Left ventricle myocardium inferior (tissue), 1 donor: ENCODE results near the gene RFC5. TPM values are rescaled to one million over a fixed set of nuclear protein-coding genes. Genes with fewer than 3 reads are reported as not detected.
"Not testable (repeated sequence)": the region's sequence is repeated elsewhere in the genome, so short reads cannot be mapped to it uniquely, and the experiment has no call there.

ENCODE experiments used
- DNase-seq: peaks from one replicate; pipeline ENCODE4 v3.0.0-alpha.2; 2020
- H3K27ac ChIP-seq: fragments of 200-600 bp; replicated peaks from 2 replicates; pipeline ENCODE4 v1.8.0; 2021
- H3K27me3 ChIP-seq: fragments of 200-600 bp; 2 replicates; pipeline ENCODE4 v1.8.0; 2021; ENCODE audit warnings: low read depth
- H3K36me3 ChIP-seq: fragments of 200-600 bp; 2 replicates; pipeline ENCODE4 v1.8.0; 2021
- H3K4me1 ChIP-seq: fragments of 200-600 bp; 2 replicates; pipeline ENCODE4 v1.8.0; 2021
- H3K4me3 ChIP-seq: fragments of 200-600 bp; 2 replicates; pipeline ENCODE4 v1.8.0; 2021; ENCODE audit warnings: mild to moderate bottlenecking, moderate library complexity
- H3K9me3 ChIP-seq: fragments of 200-600 bp; replicated peaks from 2 replicates; pipeline ENCODE4 v1.8.0; 2021
- CTCF ChIP-seq: fragments of 200-600 bp; IDR thresholded peaks from 2 replicates; pipeline ENCODE4 v1.8.0; 2021; ENCODE audit warnings: antibody characterized with exemption, mild to moderate bottlenecking, borderline replicate concordance
- intact Hi-C: fragments of 100-400 bp; cut with micrococcal nuclease; formaldehyde crosslinking; loops from one replicate; pipeline ENCODE4 v1.11.0; 2022
- total RNA-seq: library from RNA; stranded (reverse); fragmentation: NEBNext Ultra II Directional; extraction: Animal tissue kit (Norgen Biotek cat#: 25700); gene quantifications from one replicate; pipeline ENCODE4 v1.2.1, GENCODE V29; 2021
- donor health status: DM: no; HTN: yes; CAD: no; lungs with severe emphysema.

RFC5 gene
- total RNA-seq, 1 donor from 2014 or later: 4.4 TPM

DNA sequence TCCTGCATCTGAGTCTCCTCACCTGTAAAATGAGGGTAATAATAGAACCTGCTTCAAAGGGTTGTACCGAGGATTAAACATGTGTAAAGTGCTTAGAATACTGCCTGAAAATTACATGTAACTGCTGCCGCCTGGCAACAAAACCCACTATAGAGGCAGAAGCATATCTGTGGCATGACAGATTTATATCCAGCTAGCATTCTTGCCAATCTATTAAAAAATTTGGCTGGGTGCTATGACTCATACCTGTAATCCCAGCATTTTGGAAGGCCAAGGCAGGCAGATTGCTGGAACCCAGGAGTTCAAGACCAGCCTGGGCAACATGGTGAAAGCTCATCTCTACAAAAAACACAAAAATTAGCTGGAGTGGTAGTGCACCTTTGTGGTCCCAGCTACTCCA lies 31.3 kb upstream of the RFC5 start:
- no peak for DNase-seq
- Histone ChIP-seq H3K4me1 (no peaks in the 10 kb centered on the region), H3K4me3 (no peak overlapping the region), H3K36me3 (no peaks in the 10 kb centered on the region), H3K27me3 (peaks cover 44% of the 10 kb centered on the region), H3K27ac (no peak overlapping the region), H3K9me3 (peaks cover 3% of the 10 kb centered on the region)
- intact Hi-C loops: no loop called here
- TF ChIP-seq CTCF: no peak

GRCh38 chr12:117986705-117987469 lies 29.6 kb upstream of the RFC5 start:
- no peak for DNase-seq
- Histone ChIP-seq H3K4me3 (no peak overlapping the region), H3K4me1 (no peaks in the 10 kb centered on the region), H3K27ac (no peak overlapping the region), H3K36me3 (no peaks in the 10 kb centered on the region), H3K9me3 (peaks cover 3% of the 10 kb centered on the region), H3K27me3 (peaks cover 39% of the 10 kb centered on the region)
- intact Hi-C loops: no loop called here
- TF ChIP-seq CTCF: no peak

DNA sequence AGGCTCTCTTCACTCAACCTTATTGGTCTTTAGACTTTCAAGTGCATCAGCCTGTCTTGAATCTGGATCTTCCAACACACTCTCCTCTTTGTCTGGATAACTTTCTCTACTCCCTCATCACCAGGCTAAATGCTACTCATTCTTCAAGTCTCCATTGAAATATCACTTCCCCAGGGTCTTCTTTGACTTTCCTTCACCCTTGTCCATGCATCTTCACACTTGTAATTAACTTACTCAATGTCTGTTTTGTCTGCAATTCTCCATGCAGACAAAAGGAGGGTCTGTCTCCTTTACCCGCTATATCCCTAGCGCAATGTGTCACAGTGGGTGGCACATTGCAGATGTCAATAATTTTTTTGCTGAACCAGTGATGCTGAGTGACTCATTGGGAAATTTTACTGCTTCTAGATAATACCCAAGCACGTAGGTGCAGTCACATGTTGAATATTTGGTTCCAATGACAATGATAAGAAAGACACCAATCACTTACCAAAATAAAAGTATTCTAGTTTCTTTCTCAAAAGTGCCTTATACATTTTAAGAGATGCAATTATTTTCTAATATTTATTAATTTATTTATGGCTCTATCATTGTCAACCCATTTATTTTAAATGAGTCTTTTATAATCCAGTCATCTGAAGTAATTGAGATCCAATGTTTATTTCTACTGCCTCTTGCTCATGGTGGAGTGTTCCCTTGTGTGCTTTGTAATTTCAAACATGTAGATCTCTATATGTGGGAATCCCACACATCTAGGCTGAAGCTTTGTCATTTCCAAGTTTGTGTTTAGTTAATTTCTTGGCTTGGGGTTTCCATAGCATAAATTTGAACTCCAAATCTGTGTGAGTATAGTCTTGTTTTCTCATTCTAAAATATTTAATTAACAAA lies 21.7 kb upstream of the RFC5 start:
- Histone ChIP-seq H3K27ac (no peak overlapping the region), H3K36me3 (no peaks in the 10 kb centered on the region), H3K4me1 (no peaks in the 10 kb centered on the region), H3K9me3 (peaks cover 16% of the 10 kb centered on the region), H3K4me3 (no peak overlapping the region), H3K27me3 (peaks cover 22% of the 10 kb centered on the region)
- intact Hi-C loops: no loop called here
- DNase-seq: no peak
- no peak for TF ChIP-seq CTCF

DNA sequence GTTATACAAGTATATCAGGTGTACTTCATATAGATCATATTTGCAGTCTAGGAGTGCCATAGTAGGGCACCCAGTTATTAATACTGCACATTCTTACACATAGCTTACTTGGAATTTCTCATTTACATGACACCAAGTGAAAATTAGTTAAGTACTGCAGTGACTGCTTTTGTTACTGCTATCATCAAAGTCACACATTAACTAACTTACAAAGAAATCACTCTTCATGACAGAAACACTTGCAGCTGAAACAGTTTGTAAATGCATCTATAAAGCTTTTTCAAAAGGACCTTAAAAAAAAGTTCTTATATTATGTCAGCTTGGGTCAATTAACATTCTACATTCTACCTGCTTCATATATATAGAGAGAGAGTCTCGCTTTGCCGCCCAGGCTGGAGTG lies 17.8 kb upstream of the RFC5 start:
- Histone ChIP-seq H3K27me3 (peaks cover 18% of the 10 kb centered on the region), H3K9me3 (peaks cover 16% of the 10 kb centered on the region), H3K27ac (no peak overlapping the region), H3K4me3 (no peak overlapping the region), H3K36me3 (no peaks in the 10 kb centered on the region), H3K4me1 (no peaks in the 10 kb centered on the region)
- TF ChIP-seq CTCF: no peak
- no peak for DNase-seq
- intact Hi-C loops: no loop called here

DNA sequence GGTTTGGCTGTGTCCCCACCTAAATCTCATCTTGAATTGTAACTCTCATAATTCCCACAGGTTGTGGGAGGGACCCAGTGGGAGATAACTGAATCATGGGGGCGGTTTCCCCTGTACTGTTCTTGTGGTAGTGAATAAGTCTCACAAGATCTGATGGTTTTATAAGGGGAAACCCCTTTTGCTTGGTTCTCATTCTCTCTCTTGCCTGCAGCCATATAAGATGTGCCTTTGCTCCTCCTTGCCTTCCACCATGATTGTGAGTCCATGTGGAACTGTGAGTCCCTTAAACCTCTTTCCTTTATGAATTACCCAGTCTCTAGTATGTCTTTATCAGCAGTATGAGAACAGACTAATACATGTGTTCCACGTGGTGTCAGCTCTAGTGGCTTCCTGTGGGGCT lies 16.7 kb upstream of the RFC5 start:
- intact Hi-C loops, DNase-seq, H3K4me1 ChIP-seq, H3K27ac ChIP-seq, H3K9me3 ChIP-seq, H3K4me3 ChIP-seq, H3K36me3 ChIP-seq: not testable (repeated sequence)
- peaks cover 18% of the 10 kb centered on the region for H3K27me3 ChIP-seq

DNA sequence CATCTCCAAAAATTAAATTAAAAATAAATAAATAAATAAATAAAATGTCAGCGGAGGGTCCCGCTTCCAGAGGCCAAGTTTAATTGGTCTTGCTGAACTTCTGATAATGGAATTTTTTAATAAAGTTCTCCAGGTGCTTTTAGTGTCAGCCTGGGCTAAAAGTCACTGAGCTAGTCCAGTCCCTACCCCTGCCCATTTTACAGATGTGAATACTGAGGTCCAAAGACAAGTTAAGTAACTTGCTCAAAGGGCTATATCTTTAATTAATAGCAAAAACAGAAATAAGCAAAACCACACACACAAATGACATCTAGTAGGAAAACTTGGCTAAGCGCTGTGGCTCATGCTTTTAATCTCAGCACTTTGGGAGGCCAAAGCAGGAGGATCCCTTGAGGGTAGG lies 5.6 kb upstream of the RFC5 start:
- intact Hi-C loops: no loop called here
- H3K4me3 ChIP-seq: no peak overlapping the region
- H3K4me1 ChIP-seq: peaks cover under 1% of the 10 kb centered on the region
- no peaks in the 10 kb centered on the region for H3K9me3 ChIP-seq
- no peaks in the 10 kb centered on the region for H3K36me3 ChIP-seq
- no peak for TF ChIP-seq CTCF
- H3K27me3 ChIP-seq: peaks cover 4% of the 10 kb centered on the region
- DNase-seq: no peak
- no peak overlapping the region for H3K27ac ChIP-seq
